ENCODE results near the gene DGKI. TPM values are rescaled to one million over a fixed set of nuclear protein-coding genes. Genes with fewer than 3 reads are reported as not detected.

DGKI gene
- total RNA-seq, 4 donors from 2014 or later = 0.16 to 4.4 (median 2.1) TPM

GRCh38 chr7:137407078-137407477 is 439.7 kb downstream of the DGKI start:
- no peak for DNase-seq (ENCODE audit: low spot score)
- no peak for ATAC-seq (ENCODE audit: low FRiP score)
- no peak for TF ChIP-seq CTCF (IDR thresholded peaks at IDR 0.05)

- no peak for TF ChIP-seq CTCF (IDR thresholded peaks at IDR 0.05)
- ATAC-seq (ENCODE audit: low FRiP score) (no peak), DNase-seq (ENCODE audit: low spot score) (no peak)
These were observed 442.0 kb downstream of the DGKI start for GRCh38 chr7:137404660-137405317.

GRCh38 chr7:137403353-137403695 is 443.4 kb downstream of the DGKI start:
- no peak for TF ChIP-seq CTCF (IDR thresholded peaks at IDR 0.05)
- DNase-seq (ENCODE audit: low spot score) = no peak
- no peak for ATAC-seq (ENCODE audit: low FRiP score)

- no peak for ATAC-seq (ENCODE audit: low FRiP score)
- no peak for TF ChIP-seq CTCF (IDR thresholded peaks at IDR 0.05)
- no peak for DNase-seq (ENCODE audit: low spot score)
These were observed 444.0 kb downstream of the DGKI start for GRCh38 chr7:137402536-137403352.

GRCh38 chr7:137399827-137400823 is 446.6 kb downstream of the DGKI start:
- no peak for TF ChIP-seq CTCF (IDR thresholded peaks at IDR 0.05)
- DNase-seq (ENCODE audit: low spot score) (no peak), ATAC-seq (ENCODE audit: low FRiP score) (no peak)

GRCh38 chr7:137396051-137396450 is 450.7 kb downstream of the DGKI start:
- TF ChIP-seq CTCF (IDR thresholded peaks at IDR 0.05) = no peak
- DNase-seq (ENCODE audit: low spot score) = no peak
- no peak for ATAC-seq (ENCODE audit: low FRiP score)
